IPS DF 6.9 (cell line): ENCODE results near the gene ENKD1.

Experiments
- DNase-seq: peaks from one replicate; pipeline ENCODE4 v3.0.0-alpha.2; 2013; ENCODE audit warnings: low read depth, low spot score
- H3K27ac ChIP-seq: one replicate; pipeline ENCODE4 v1.5.1; 2013; ENCODE audit warnings: low read length, control low read depth
- H3K27me3 ChIP-seq: 2 replicates; pipeline ENCODE4 v1.6.1; 2013; ENCODE audit warnings: mild to moderate bottlenecking, low read length; ENCODE audit not compliant: control insufficient read depth, insufficient read depth
- H3K36me3 ChIP-seq: 2 replicates; pipeline ENCODE4 v1.6.1; 2013; ENCODE audit warnings: low read length; ENCODE audit not compliant: control insufficient read depth, insufficient read depth
- H3K4me1 ChIP-seq: 2 replicates; pipeline ENCODE4 v1.6.1; 2013; ENCODE audit warnings: low read length; ENCODE audit not compliant: control insufficient read depth, insufficient read depth
- H3K4me3 ChIP-seq: 2 replicates; pipeline ENCODE4 v1.5.1; 2013; ENCODE audit warnings: mild to moderate bottlenecking, low read length
- H3K9me3 ChIP-seq: 2 replicates; pipeline ENCODE4 v1.6.1; 2013; ENCODE audit warnings: low read length, inconsistent platforms; ENCODE audit not compliant: control insufficient read depth, insufficient read depth
- WGBS: extraction: QIAGEN DNeasy Blood & Tissue Kit; methylation state at CpG from one replicate; pipeline ENCODE4 v1.1.7; 2013; ENCODE audit warnings: mixed read lengths, missing lambda C conversion rate; ENCODE audit not compliant: insufficient read length, insufficient coverage; 5-methylcytosine and 5-hydroxymethylcytosine counted together

ENKD1 gene

DNA sequence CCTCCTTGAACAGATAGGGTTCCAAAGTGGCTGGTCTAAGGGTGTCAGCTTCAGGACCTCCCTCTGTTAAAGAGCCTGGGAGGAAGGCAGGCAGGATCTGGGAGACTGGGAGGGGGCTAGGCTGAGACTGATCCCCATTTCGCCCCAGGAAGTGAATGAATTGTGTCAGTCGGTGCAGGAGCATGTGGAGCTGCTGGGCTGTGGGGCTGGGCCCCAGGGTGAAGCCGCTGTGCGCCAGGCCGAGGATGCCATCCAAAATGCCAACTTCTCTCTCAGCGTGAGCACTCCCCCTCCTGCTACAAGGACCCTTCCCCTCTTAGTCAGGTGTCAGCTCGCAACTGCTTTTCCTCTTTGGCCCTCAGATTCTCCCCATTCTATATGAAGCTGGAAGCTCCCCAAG is 15.5 kb downstream of the ENKD1 start:
- no peaks in the 10 kb centered on the region for H3K9me3 ChIP-seq
- H3K27me3 ChIP-seq, result no peaks in the 10 kb centered on the region
- no peak for DNase-seq
- H3K4me1 ChIP-seq, result peaks cover 6% of the 10 kb centered on the region
- H3K4me3 ChIP-seq, result no peak overlapping the region
- H3K36me3 ChIP-seq, result peaks cover 8% of the 10 kb centered on the region
- no CpG with 5 or more reads among the region's 7 CpGs for WGBS
- no peak overlapping the region for H3K27ac ChIP-seq

DNA sequence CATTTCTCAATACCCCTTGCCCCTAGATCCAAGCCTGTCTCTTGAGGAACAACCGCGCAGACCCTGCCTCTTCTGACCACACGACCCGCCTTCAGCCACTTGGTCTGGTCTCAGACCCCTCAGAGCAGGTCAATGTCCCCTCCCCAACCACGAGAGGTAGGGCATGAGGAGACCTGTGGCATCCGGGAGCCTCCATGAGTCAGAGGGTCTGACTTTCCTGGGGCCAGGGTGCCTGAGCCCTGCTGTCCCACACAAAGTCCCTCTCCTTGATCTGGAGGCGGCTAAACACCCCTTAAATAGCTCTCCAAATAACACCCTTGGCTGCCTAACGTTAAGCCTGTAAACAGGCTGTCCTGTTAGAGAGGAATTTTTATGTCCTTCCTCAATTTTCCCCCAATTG is 16.5 kb downstream of the ENKD1 start:
- H3K4me3 ChIP-seq, result no peak overlapping the region
- H3K4me1 ChIP-seq, result peaks cover 7% of the 10 kb centered on the region
- no peaks in the 10 kb centered on the region for H3K27me3 ChIP-seq
- WGBS, result no CpG with 5 or more reads among the region's 8 CpGs
- H3K9me3 ChIP-seq, result no peaks in the 10 kb centered on the region
- no peak overlapping the region for H3K27ac ChIP-seq
- H3K36me3 ChIP-seq, result peaks cover 8% of the 10 kb centered on the region
- no peak for DNase-seq

DNA sequence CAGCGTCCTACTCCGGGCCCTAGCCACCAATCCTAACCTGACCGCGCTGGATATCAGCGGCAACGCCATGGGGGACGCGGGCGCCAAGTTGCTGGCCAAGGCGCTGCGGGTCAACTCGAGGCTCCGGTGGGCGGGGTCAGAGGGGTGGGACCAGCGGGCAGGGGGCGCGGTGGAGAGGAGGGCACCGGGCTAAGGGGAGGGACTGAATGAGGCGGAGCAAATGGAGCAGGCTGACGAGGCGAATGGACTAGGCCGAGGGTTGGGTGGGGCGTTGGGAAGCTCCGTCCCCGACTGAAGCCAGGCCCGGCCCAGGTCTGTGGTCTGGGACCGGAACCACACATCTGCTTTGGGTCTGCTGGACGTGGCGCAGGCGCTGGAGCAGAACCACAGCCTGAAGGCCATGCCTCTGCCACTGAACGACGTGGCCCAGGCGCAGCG is 17.0 kb downstream of the ENKD1 start:
- Histone ChIP-seq H3K27ac (no peak overlapping the region), H3K36me3 (peaks cover 8% of the 10 kb centered on the region), H3K9me3 (no peaks in the 10 kb centered on the region), H3K4me1 (peaks cover 7% of the 10 kb centered on the region), H3K4me3 (no peak overlapping the region), H3K27me3 (no peaks in the 10 kb centered on the region)
- no peak for DNase-seq
- no CpG with 5 or more reads among the region's 34 CpGs for WGBS

DNA sequence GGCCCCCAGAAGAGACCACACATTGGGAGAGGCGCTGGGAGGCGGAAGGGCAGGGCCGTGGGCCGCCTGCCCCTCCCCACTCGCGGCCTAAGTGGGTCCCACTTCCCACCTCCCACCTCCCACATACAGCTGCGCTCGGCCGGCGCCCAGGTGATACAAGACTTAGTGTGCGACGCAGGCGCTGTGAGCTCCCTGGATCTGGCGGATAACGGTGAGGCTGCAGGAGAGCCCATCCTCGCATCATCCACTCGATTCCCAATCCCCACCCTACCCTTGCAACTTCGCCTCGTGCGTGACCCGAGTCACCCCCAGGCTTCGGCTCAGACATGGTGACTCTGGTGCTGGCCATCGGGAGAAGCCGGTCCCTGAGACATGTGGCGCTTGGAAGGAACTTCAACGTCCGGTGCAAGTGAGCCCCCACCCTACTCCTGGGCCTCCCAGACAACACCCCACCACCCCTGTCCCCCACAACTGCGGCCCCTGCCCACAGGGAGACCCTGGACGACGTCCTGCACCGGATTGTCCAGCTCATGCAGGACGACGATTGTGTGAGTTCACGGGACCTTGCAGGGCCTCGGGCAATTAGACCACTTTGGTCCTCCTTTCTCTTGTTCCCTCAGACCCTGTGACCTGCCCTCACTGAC is 17.7 kb downstream of the ENKD1 start:
- Histone ChIP-seq H3K36me3 (peaks cover 8% of the 10 kb centered on the region), H3K4me1 (peaks cover 7% of the 10 kb centered on the region), H3K27me3 (no peaks in the 10 kb centered on the region), H3K27ac (no peak overlapping the region), H3K4me3 (no peak overlapping the region), H3K9me3 (no peaks in the 10 kb centered on the region)
- DNase-seq, result no peak
- no CpG with 5 or more reads among the region's 35 CpGs for WGBS

DNA sequence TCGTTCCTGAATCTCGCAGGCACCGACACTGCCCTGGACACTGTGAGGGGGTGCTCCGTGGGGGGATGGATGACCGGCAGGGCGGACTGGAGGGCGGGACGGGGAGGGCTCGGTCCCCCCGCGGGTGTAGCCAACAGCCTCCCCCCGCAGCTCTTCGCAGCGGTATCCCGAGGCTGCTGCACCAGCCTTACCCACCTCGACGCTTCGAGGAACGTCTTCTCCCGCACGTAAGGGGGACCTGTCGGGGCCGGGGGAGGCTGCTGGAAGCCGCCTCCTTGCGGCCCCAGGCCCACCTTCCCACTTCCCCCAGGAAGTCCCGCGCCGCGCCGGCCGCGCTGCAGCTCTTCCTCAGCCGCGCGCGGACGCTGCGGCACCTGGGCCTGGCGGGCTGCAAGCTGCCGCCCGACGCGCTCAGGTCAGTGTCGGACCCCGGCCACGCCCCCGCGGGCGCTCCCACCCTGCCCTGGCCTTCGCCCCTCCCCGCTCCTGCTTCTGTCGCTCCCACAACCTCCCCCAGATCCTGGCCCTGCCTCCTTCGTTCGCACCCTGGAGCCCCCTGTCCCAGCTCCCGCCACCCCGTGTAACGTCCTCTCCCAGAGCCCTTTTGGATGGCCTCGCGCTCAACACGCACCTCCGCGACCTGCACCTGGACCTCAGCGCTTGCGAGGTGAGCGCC is 18.3 kb downstream of the ENKD1 start:
- Histone ChIP-seq H3K4me1 (peaks cover 5% of the 10 kb centered on the region), H3K36me3 (peaks cover 8% of the 10 kb centered on the region), H3K27ac (no peak overlapping the region), H3K9me3 (no peaks in the 10 kb centered on the region), H3K4me3 (no peak overlapping the region), H3K27me3 (no peaks in the 10 kb centered on the region)
- no peak for DNase-seq
- WGBS, result no CpG with 5 or more reads among the region's 65 CpGs

DNA sequence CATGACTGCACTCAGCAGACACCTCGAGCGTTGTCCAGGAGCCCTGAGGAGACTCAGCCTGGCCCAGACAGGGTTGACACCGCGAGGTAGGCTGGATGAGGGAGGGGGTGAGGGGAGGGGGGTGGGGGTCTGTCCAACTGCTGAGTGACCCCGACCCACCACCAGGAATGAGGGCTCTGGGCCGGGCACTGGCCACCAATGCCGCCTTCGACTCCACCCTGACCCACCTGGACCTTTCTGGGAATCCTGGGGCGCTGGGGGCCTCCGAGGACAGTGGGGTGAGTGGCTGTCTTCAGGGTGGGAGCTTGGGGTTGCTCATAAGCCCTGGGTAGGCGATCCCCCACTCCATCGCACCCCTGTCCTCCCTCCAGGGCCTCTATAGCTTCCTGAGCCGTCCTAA is 18.9 kb downstream of the ENKD1 start:
- Histone ChIP-seq H3K4me3 (no peak overlapping the region), H3K4me1 (peaks cover 5% of the 10 kb centered on the region), H3K27ac (no peak overlapping the region), H3K27me3 (no peaks in the 10 kb centered on the region), H3K36me3 (peaks cover 8% of the 10 kb centered on the region), H3K9me3 (no peaks in the 10 kb centered on the region)
- DNase-seq, result no peak
- no CpG with 5 or more reads among the region's 13 CpGs for WGBS

DNA sequence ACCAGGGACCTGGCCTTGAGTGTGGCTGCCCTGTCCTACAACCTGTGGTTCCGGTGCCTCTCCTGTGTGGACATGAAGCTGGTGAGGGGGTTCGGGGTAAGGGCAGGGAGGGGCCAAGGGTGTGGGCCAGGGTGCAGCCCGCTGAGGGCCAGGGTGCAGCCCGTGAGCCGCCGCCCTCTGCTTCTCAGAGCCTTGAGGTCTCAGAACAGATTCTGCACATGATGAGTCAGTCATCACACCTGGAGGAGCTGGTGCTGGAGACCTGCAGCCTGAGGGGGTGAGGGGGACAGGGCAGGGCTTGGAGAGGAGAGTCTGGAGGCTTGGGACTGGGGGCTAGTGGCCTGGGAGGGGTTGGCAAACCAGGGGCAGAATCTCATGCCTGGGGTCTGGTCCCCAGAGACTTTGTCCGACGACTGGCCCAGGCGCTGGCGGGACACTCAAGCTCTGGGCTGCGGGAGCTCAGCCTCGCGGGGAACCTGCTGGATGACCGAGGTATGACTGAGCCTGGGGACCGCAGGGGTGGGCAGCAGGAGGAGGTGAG is 19.4 kb downstream of the ENKD1 start:
- no CpG with 5 or more reads among the region's 15 CpGs for WGBS
- Histone ChIP-seq H3K27me3 (no peaks in the 10 kb centered on the region), H3K4me1 (peaks cover 5% of the 10 kb centered on the region), H3K27ac (no peak overlapping the region), H3K36me3 (peaks cover 8% of the 10 kb centered on the region), H3K4me3 (no peak overlapping the region), H3K9me3 (no peaks in the 10 kb centered on the region)
- DNase-seq, result no peak

DNA sequence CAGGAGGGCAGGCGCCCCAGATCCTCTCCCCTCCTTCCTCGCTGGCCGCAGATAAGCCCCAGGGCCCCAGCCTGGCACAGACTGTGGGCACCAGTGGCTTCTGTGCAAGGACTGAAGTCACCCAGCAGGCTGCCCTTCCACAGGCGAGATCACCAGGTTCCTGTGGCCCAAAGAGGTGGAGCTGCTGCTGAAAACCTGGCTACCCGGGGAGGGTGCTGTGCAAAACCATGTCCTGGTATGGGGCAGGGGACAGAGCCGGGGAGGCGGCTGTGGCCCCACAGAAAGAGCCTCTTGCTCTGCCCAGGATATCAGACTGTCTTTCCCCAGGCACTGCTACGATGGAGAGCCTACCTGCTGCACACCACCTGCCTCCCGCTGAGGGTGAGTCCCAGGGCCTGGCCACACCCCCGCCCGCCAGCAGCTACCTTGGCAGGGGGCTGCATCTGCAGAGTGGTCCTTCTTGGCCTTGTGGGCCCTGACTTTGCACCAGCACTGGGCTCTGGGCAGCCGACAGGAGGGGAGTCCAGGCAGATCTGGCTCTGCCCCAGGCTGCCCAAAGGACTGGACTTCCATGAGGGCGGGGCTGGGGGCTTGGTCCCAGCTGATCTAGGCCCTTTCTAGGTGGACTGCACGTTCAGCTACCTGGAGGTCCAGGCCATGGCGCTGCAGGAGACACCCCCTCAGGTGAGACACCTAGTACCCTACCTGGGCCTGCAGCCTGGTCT is 21.0 kb downstream of the ENKD1 start:
- no CpG with 5 or more reads among the region's 15 CpGs for WGBS
- Histone ChIP-seq H3K36me3 (peaks cover 2% of the 10 kb centered on the region; the same call in 1 of the 2 replicates), H3K27ac (no peak overlapping the region), H3K9me3 (no peaks in the 10 kb centered on the region), H3K4me1 (peaks cover 5% of the 10 kb centered on the region), H3K27me3 (no peaks in the 10 kb centered on the region), H3K4me3 (peak overlapping the region; percentile 55; the same call in 1 of the 2 replicates)
- DNase-seq, result no peak

DNA sequence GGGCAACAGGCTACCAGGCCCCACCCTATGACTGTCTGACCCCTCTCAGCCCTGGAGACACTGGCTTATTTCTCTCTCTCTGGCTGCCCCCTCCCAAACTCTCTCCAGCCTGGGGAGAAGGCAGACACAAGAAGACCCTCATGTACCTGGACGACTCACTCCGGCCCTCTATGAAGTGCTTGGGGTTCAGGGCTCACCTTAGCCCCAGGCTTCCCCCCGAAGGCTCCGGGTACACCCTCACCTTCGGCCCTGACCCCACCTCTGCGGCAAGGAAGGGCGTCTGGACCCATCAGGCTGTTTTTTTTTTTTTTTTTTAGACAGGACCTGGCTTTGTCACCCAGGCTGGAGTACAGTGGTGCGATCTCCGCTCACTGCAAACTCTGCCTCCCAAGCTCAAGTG is 22.5 kb downstream of the ENKD1 start:
- H3K27ac ChIP-seq, result no peak overlapping the region
- no peaks in the 10 kb centered on the region for H3K9me3 ChIP-seq
- H3K36me3 ChIP-seq, result peaks cover under 1% of the 10 kb centered on the region; the same call in 1 of the 2 replicates
- H3K4me3 ChIP-seq, result no peak overlapping the region
- H3K27me3 ChIP-seq, result no peaks in the 10 kb centered on the region
- no CpG with 5 or more reads among the region's 9 CpGs for WGBS
- no peak for DNase-seq
- H3K4me1 ChIP-seq, result peaks cover 2% of the 10 kb centered on the region; the same call in 1 of the 2 replicates
